CD14-positive monocyte (primary cell): ENCODE results near the gene ZCCHC17. TPM values are rescaled to one million over a fixed set of nuclear protein-coding genes. Genes with fewer than 3 reads are reported as not detected.

ENCODE experiments used
- DNase-seq, 3 donors: peaks; one replicate each; pipeline ENCODE4 v3.0.0-alpha.2; 2011 to 2022
- H2AFZ ChIP-seq: 2 replicates; pipeline ENCODE4 v1.6.0; 2012; ENCODE audit warnings: mild to moderate bottlenecking, low read depth, low read length, inconsistent platforms; ENCODE audit not compliant: insufficient read depth, poor library complexity, severe bottlenecking
- H3K27ac ChIP-seq, 2 donors: 1 replicate in 1 of 2; 2 replicates in 1 of 2; pipeline ENCODE4 v1.5.1; 2012 to 2013; ENCODE audit warnings: low read length in 2 of 2, control low read depth in 1 of 2, inconsistent platforms in 1 of 2, low read depth in 1 of 2, mild to moderate bottlenecking in 1 of 2
- H3K27me3 ChIP-seq, 2 donors: one replicate each; pipeline versions ENCODE4 v1.6.0 to v1.6.1; 2011 to 2013; ENCODE audit warnings: low read length in 2 of 2; ENCODE audit not compliant: control insufficient read depth in 2 of 2, insufficient read depth in 2 of 2
- H3K36me3 ChIP-seq, 2 donors: replicated peaks in 1 of 2; 1 replicate in 1 of 2; 2 replicates in 1 of 2; pipeline versions ENCODE4 v1.5.1 to v1.6.1; 2012 to 2013; ENCODE audit warnings: low read length in 2 of 2, control low read depth in 1 of 2, inconsistent platforms in 1 of 2, mild to moderate bottlenecking in 1 of 2; ENCODE audit not compliant: insufficient read depth in 2 of 2, control insufficient read depth in 1 of 2
- H3K4me1 ChIP-seq, 2 donors: 1 replicate in 1 of 2; 2 replicates in 1 of 2; pipeline versions ENCODE4 v1.5.1 to v1.6.1; 2012 to 2013; ENCODE audit warnings: low read length in 2 of 2, control low read depth in 1 of 2, inconsistent platforms in 1 of 2, mild to moderate bottlenecking in 1 of 2, moderate library complexity in 1 of 2; ENCODE audit not compliant: insufficient read depth in 2 of 2, control insufficient read depth in 1 of 2
- H3K4me2 ChIP-seq: replicated peaks from 2 replicates; pipeline ENCODE3; 2012; ENCODE audit warnings: low read length, moderate library complexity, mild to moderate bottlenecking; ENCODE audit not compliant: poor library complexity, severe bottlenecking; ENCODE audit errors: extremely low read depth
- H3K4me3 ChIP-seq, 3 experiments: fragments of 200-600 bp in 1 of 3; sonication (generic) in 1 of 3; replicated peaks in 1 of 3; 1 replicate in 2 of 3; 2 replicates in 1 of 3; pipeline ENCODE4 v1.5.1; 2011 to 2013; ENCODE audit warnings: low read length in 3 of 3, mild to moderate bottlenecking in 3 of 3, control low read depth in 2 of 3, low read depth in 2 of 3, inconsistent platforms in 1 of 3, moderate library complexity in 1 of 3
- H3K79me2 ChIP-seq: 2 replicates; pipeline ENCODE4 v1.6.0; 2012; ENCODE audit warnings: mild to moderate bottlenecking, control low read depth, inconsistent platforms, low read length, moderate library complexity; ENCODE audit not compliant: insufficient read depth
- H3K9ac ChIP-seq: 2 replicates; pipeline ENCODE4 v1.6.0; 2017; ENCODE audit warnings: low read length, mild to moderate bottlenecking; ENCODE audit not compliant: insufficient read depth, poor library complexity, severe bottlenecking
- H3K9me3 ChIP-seq, 2 donors: replicated peaks in 1 of 2; 1 replicate in 1 of 2; 2 replicates in 1 of 2; pipeline versions ENCODE4 v1.5.1 to v1.6.1; 2012 to 2013; ENCODE audit warnings: low read length in 2 of 2, control low read depth in 1 of 2; ENCODE audit not compliant: control insufficient read depth in 1 of 2, insufficient read depth in 1 of 2
- H4K20me1 ChIP-seq: 2 replicates; pipeline ENCODE4 v1.6.0; 2012; ENCODE audit warnings: mild to moderate bottlenecking, low read length, control low read depth, moderate library complexity; ENCODE audit not compliant: insufficient read depth
- H3K27ac Mint-ChIP-seq, 7 donors: one replicate each; pipeline ENCODE4 v1.8.0; 2020; ENCODE audit warnings: mild to moderate bottlenecking in 7 of 7, mixed read lengths in 7 of 7, moderate library complexity in 6 of 7, inconsistent platforms in 2 of 7
- H3K27me3 Mint-ChIP-seq, 3 donors: one replicate each; pipeline ENCODE4 v1.8.0; 2021 to 2022; ENCODE audit warnings: low read depth in 3 of 3, mild to moderate bottlenecking in 3 of 3, mixed read lengths in 3 of 3, moderate library complexity in 3 of 3, inconsistent platforms in 1 of 3
- H3K36me3 Mint-ChIP-seq, 2 donors: one replicate each; pipeline ENCODE4 v1.8.0; 2020; ENCODE audit warnings: mixed read lengths in 2 of 2, inconsistent platforms in 1 of 2, mild to moderate bottlenecking in 1 of 2
- H3K4me1 Mint-ChIP-seq: one replicate; pipeline ENCODE4 v1.8.0; 2020; ENCODE audit warnings: mild to moderate bottlenecking, mixed read lengths
- H3K4me3 Mint-ChIP-seq, 2 donors: one replicate each; pipeline ENCODE4 v1.8.0; 2020; ENCODE audit warnings: mild to moderate bottlenecking in 2 of 2, mixed read lengths in 2 of 2, moderate library complexity in 1 of 2
- H3K9me3 Mint-ChIP-seq, 7 donors: one replicate each; pipeline ENCODE4 v1.8.0; 2020 to 2022; ENCODE audit warnings: mixed read lengths in 7 of 7, mild to moderate bottlenecking in 6 of 7, moderate library complexity in 6 of 7, inconsistent platforms in 2 of 7
- CTCF ChIP-seq: fragments of 200-600 bp; IDR thresholded peaks from one replicate; pipeline ENCODE4 v1.8.0; 2022; ENCODE audit warnings: antibody characterized with exemption, mild to moderate bottlenecking
- WGBS: methylation state at CpG from one replicate; pipeline ENCODE4 v1.1.5; 2013; ENCODE audit warnings: missing lambda C conversion rate; ENCODE audit not compliant: insufficient coverage; 5-methylcytosine and 5-hydroxymethylcytosine counted together
- intact Hi-C, 2 donors: fragments of 100-400 bp; cut with micrococcal nuclease; formaldehyde crosslinking; loops; one replicate each; pipeline versions ENCODE4 v1.15.0 to v1.15.1; 2023
- polyA plus RNA-seq, 3 donors: library from polyadenylated mRNA; depleted of rRNA in 1 of 3; unstranded in 2 of 3; stranded (reverse) in 1 of 3; fragments of 300-500 nt in 2 of 3; fragments of >200 nt in 1 of 3; fragmentation: Illumina TruSeq in 2 of 3; gene quantifications; 1 replicate in 2 of 3; 2 replicates in 1 of 3; pipeline ENCODE4 v1.2.3, GENCODE V29; 2012 to 2021

ZCCHC17 gene
- polyA plus RNA-seq, 3 donors = 17.0 to 32.3 (median 29.3) TPM

DNA sequence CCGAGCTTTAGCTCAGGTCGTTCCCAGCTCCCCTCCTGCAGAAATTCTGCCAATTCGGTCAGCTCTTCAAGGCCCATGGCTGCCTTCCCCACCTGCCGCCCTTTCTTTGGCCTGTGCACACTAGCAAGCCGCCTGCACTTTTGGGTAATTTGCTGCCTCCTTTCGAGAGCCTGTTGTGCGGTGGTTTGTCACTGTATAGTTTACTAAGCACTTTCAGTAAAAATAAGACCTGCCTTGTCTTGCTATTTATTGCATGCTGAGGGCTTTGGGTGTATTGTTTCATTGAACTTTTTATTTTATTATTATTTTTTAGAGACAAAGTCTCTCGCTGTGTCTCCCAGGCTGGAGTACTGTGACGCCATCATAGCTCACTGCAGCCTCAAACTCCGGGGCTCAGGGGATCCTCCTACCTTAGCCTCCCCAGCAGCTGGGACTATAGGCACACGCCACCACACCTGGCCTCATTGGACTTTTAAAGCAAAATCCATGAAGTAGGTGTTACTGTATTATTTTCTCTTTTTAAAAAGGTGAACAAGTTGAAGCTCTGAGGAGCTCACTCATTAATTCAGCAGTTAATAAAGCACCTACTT, 77.2 kb downstream of the ZCCHC17 start:
- H2AFZ ChIP-seq = no peak overlapping the region

DNA sequence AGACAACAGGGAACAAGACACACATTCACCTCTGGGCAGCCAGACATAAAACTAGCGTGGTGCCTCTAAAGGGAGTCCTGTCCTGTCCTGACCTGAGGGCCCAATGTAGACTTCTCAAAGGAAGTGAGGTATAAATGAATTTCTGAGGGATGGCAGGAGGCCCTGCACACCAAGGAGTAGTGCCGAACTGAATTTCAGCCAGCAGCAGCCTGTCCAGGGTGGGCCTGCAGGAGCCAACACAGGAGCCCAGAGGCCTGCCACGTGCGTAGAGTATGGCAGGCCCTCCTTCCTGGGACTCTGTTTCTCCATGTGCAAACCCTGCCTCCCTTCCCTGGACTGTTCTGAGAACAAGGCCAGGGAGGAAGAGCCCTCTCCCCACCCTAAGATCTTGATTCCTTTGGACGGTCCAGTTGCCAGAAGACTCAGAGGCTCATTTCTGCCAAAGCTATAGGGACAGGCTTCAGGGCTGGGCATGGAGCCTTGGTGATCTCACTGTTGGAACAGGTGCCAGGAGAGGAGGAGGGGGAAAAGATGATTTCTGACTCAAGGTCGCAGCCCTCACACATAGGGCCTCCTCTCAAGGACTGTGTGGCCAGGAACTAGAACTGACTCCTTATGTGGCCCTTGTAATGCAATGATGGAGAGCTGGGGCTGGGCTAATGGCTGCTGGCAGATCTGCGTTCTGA, 77.8 kb downstream of the ZCCHC17 start:
- Histone ChIP-seq H3K36me3 (no peaks in the 10 kb centered on the region), H4K20me1 (no peaks in the 10 kb centered on the region), H3K9ac (no peak overlapping the region), H3K79me2 (no peaks in the 10 kb centered on the region), H3K4me2 (no peak overlapping the region), H3K4me3 (no peak overlapping the region), H3K27me3 (peaks cover 0 to 13% of the 10 kb centered on the region in 2 donors), H3K4me1 (peaks cover 12 to 16% of the 10 kb centered on the region in 2 donors), H2AFZ (no peak overlapping the region), H3K27ac (no peak overlapping the region), H3K9me3 (no peaks in the 10 kb centered on the region)
- 100% methylated on average over 4 of the region's 7 CpGs for WGBS
- peaks cover 0 to 7% of the 10 kb centered on the region in 2 donors for H3K36me3 Mint-ChIP-seq
- peaks cover 18 to 24% (median 24%) of the 10 kb centered on the region in 3 donors for H3K27me3 Mint-ChIP-seq
- no peak for DNase-seq
- TF ChIP-seq CTCF = no peak
- intact Hi-C loops = no loop called here
- peaks cover 0 to 2% (median 0%) of the 10 kb centered on the region in 7 donors for H3K9me3 Mint-ChIP-seq
- H3K4me1 Mint-ChIP-seq = peaks cover 21% of the 10 kb centered on the region
- no peak overlapping the region for H3K4me3 Mint-ChIP-seq
- H3K27ac Mint-ChIP-seq = no peak overlapping the region

More for the DNA sequence above, 77.2 kb downstream of the ZCCHC17 start:
- Histone ChIP-seq H3K9me3 (no peaks in the 10 kb centered on the region), H4K20me1 (no peaks in the 10 kb centered on the region), H3K27ac (no peak overlapping the region), H3K27me3 (peaks cover 0 to 13% of the 10 kb centered on the region in 2 donors), H3K9ac (no peak overlapping the region), H3K36me3 (no peaks in the 10 kb centered on the region), H3K4me1 (peaks cover 12 to 16% of the 10 kb centered on the region in 2 donors), H3K4me3 (peak overlapping the region in 1 of 3 experiments; percentile 42), H3K4me2 (peak overlapping the region; percentile 36), H3K79me2 (no peaks in the 10 kb centered on the region)
- Mint-ChIP-seq H3K9me3 (peaks cover 0 to 2% (median 0%) of the 10 kb centered on the region in 7 donors), H3K27me3 (peaks cover 18 to 24% (median 24%) of the 10 kb centered on the region in 3 donors), H3K4me3 (peak overlapping the region; percentile 68 to 89), H3K4me1 (peaks cover 21% of the 10 kb centered on the region), H3K27ac (no peak overlapping the region), H3K36me3 (peaks cover 0 to 7% of the 10 kb centered on the region in 2 donors)
- intact Hi-C loops = no loop called here
- TF ChIP-seq CTCF = no peak
- WGBS = 0% methylated on average over 3 of the region's 11 CpGs
- DNase-seq = no peak
